GM21381 (cell line): Measurements from ENCODE around the gene CRYBB1.

Experiments
- ATAC-seq: cut with Tn5 transposase; IDR thresholded peaks from one replicate; pipeline ENCODE4 v1.9.1; 2021; ENCODE audit warnings: mild to moderate bottlenecking, moderate library complexity; ENCODE audit not compliant: unreplicated experiment

Gene CRYBB1

GRCh38 chr22:26559961-26560575 is 57.8 kb downstream of the CRYBB1 start:
- no peak for ATAC-seq

GRCh38 chr22:26558248-26558895 is 59.5 kb downstream of the CRYBB1 start:
- ATAC-seq = no peak

GRCh38 chr22:26556904-26557303 is 60.9 kb downstream of the CRYBB1 start:
- ATAC-seq = no peak

- ATAC-seq = no peak
Measured at GRCh38 chr22:26555478-26555877, 62.3 kb downstream of the CRYBB1 start.

- ATAC-seq = no peak
Measured at GRCh38 chr22:26554956-26555355, 62.9 kb downstream of the CRYBB1 start.

- ATAC-seq = no peak
Measured at GRCh38 chr22:26553056-26553752, 64.6 kb downstream of the CRYBB1 start.

- ATAC-seq = no peak
Measured at GRCh38 chr22:26552466-26552865, 65.4 kb downstream of the CRYBB1 start.

- no peak for ATAC-seq
Measured at GRCh38 chr22:26551568-26551967, 66.3 kb downstream of the CRYBB1 start.

- no peak for ATAC-seq
Measured at GRCh38 chr22:26550498-26551033, 67.3 kb downstream of the CRYBB1 start.

GRCh38 chr22:26549902-26550497 is 67.8 kb downstream of the CRYBB1 start:
- no peak for ATAC-seq
